Measurements from ENCODE around the gene KCNQ1.

Gene KCNQ1

GRCh38 chr11:2649848-2650247 lies 205.0 kb downstream of the KCNQ1 start:
- TF ChIP-seq POU6F1 (CRISPR knock-in tag; IDR thresholded peaks at IDR 0.05; ENCODE audit: borderline replicate concordance, low read depth) (no peak), OSR1 (CRISPR knock-in tag; IDR thresholded peaks at IDR 0.05) (no peak), ISL1 (CRISPR knock-in tag; IDR thresholded peaks at IDR 0.05) (no peak)
- TF ChIP-seq, protein P1, sequence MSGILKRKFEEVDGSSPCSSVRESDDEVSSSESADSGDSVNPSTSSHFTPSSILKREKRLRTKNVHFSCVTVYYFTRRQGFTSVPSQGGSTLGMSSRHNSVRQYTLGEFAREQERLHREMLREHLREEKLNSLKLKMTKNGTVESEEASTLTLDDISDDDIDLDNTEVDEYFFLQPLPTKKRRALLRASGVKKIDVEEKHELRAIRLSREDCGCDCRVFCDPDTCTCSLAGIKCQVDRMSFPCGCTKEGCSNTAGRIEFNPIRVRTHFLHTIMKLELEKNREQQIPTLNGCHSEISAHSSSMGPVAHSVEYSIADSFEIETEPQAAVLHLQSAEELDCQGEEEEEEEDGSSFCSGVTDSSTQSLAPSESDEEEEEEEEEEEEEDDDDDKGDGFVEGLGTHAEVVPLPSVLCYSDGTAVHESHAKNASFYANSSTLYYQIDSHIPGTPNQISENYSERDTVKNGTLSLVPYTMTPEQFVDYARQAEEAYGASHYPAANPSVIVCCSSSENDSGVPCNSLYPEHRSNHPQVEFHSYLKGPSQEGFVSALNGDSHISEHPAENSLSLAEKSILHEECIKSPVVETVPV (CRISPR knock-in tag; IDR thresholded peaks at IDR 0.05): no peak
- no peak for ATAC-seq

GRCh38 chr11:2650343-2650867 lies 205.6 kb downstream of the KCNQ1 start:
- no peak for ATAC-seq
- no peak for TF ChIP-seq ARNTL (CRISPR knock-in tag; IDR thresholded peaks at IDR 0.05; ENCODE audit: borderline replicate concordance, low read depth)
- TF ChIP-seq, protein P1 (CRISPR knock-in tag; IDR thresholded peaks at IDR 0.05): no peak
- no peak for TF ChIP-seq ZFP3 (CRISPR knock-in tag; IDR thresholded peaks at IDR 0.05)
- TF ChIP-seq POU6F1 (CRISPR knock-in tag; IDR thresholded peaks at IDR 0.05; ENCODE audit: borderline replicate concordance, low read depth): no peak

GRCh38 chr11:2651054-2651617 lies 206.3 kb downstream of the KCNQ1 start:
- no peak for ATAC-seq
- no peak for TF ChIP-seq ZFP30 (CRISPR knock-in tag; IDR thresholded peaks at IDR 0.05)
- no peak for TF ChIP-seq OSR1 (CRISPR knock-in tag; IDR thresholded peaks at IDR 0.05)
- TF ChIP-seq RARB (CRISPR knock-in tag; IDR thresholded peaks at IDR 0.05): no peak
- TF ChIP-seq PPARA (CRISPR knock-in tag; IDR thresholded peaks at IDR 0.05; ENCODE audit: borderline replicate concordance): no peak
- TF ChIP-seq SNAI2 (CRISPR knock-in tag; IDR thresholded peaks at IDR 0.05): no peak
- no peak for TF ChIP-seq ZC3H10 (CRISPR knock-in tag; IDR thresholded peaks at IDR 0.05)
- no peak for TF ChIP-seq CREB5 (CRISPR knock-in tag; IDR thresholded peaks at IDR 0.05; ENCODE audit: low read depth)
- TF ChIP-seq ZNF565 (CRISPR knock-in tag; conservative IDR thresholded peaks at IDR 0.05; ENCODE audit: low read depth): no peak
- no peak for TF ChIP-seq ZFP3 (CRISPR knock-in tag; IDR thresholded peaks at IDR 0.05)
- no peak for TF ChIP-seq ZNF8 (CRISPR knock-in tag; IDR thresholded peaks at IDR 0.05)
- no peak for TF ChIP-seq ARNTL (CRISPR knock-in tag; IDR thresholded peaks at IDR 0.05; ENCODE audit: borderline replicate concordance, low read depth)
- TF ChIP-seq, protein P1 (CRISPR knock-in tag; IDR thresholded peaks at IDR 0.05): no peak
- TF ChIP-seq TCF4 (CRISPR knock-in tag; IDR thresholded peaks at IDR 0.05; ENCODE audit: borderline replicate concordance): no peak
- no peak for TF ChIP-seq TOX (CRISPR knock-in tag; IDR thresholded peaks at IDR 0.05; ENCODE audit: borderline replicate concordance)
- TF ChIP-seq POU6F1 (CRISPR knock-in tag; IDR thresholded peaks at IDR 0.05; ENCODE audit: borderline replicate concordance, low read depth): no peak
- no peak for TF ChIP-seq ZNF70 (CRISPR knock-in tag; IDR thresholded peaks at IDR 0.05)
- no peak for TF ChIP-seq ESRRG (CRISPR knock-in tag; IDR thresholded peaks at IDR 0.05)
- TF ChIP-seq BACH2 (CRISPR knock-in tag; IDR thresholded peaks at IDR 0.05; ENCODE audit: borderline replicate concordance): no peak

Data from SK-N-SH treated with all-trans-retinoic acid at 6 μM for 48 hours (cell line).